ENCODE measurements around the gene ADCY5.

DNA sequence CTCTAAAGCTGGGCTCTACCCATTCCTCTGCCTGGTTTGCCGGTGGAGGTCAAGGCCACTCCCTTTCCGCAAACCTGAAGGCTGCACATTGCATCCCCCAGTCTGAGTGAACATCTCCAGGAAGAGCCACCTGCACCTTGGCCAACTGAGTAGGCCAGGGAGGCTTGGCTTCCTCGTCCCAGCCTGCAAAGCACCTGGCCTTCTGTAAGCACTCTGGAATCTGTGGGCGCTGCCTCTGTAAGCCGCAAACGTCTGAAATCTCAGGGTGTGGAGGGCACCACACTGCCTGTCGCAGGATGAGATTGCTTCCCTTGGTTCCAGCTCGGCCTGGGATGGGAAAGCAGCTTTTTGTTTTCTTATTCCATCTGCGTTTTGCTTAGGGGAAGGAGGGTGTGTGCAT, 165.8 kb downstream of the ADCY5 start:
- TF ChIP-seq CTCF (IDR thresholded peaks at IDR 0.05) (no peak), POLR2A (IDR thresholded peaks at IDR 0.05) (no peak)

Measured in Peyer's patch (tissue), 4 donors.